Liver (tissue), 3 donors: ENCODE results near the gene SGPP2.

Experiments
- EGR1 ChIP-seq, 2 donors: IDR thresholded peaks; 2 replicates each; pipeline ENCODE4 v1.6.1; 2016 to 2018; ENCODE audit warnings: antibody characterized with exemption in 2 of 2, low read depth in 2 of 2
- FOXA1 ChIP-seq: IDR thresholded peaks from 2 replicates; pipeline ENCODE4 v1.6.1; 2016; ENCODE audit warnings: antibody characterized with exemption
- GABPA ChIP-seq, 2 donors: IDR thresholded peaks in 1 of 2; conservative IDR thresholded peaks in 1 of 2; 2 replicates each; pipeline ENCODE4 v1.6.1; 2016; ENCODE audit warnings: antibody characterized with exemption in 2 of 2, mild to moderate bottlenecking in 1 of 2, moderate library complexity in 1 of 2
- HNF4G ChIP-seq: IDR thresholded peaks from 2 replicates; pipeline ENCODE4 v1.6.1; 2016; ENCODE audit warnings: antibody characterized with exemption
- JUND ChIP-seq, 2 donors: IDR thresholded peaks; 2 replicates each; pipeline ENCODE4 v1.6.1; 2016; ENCODE audit warnings: antibody characterized with exemption in 2 of 2
- RAD21 ChIP-seq, 2 donors: IDR thresholded peaks; 2 replicates each; pipeline ENCODE4 v1.6.1; 2016; ENCODE audit warnings: antibody characterized with exemption in 2 of 2, mild to moderate bottlenecking in 2 of 2
- RXRA ChIP-seq, 2 donors: IDR thresholded peaks; 2 replicates each; pipeline ENCODE4 v1.6.1; 2017 to 2018; ENCODE audit warnings: antibody characterized with exemption in 2 of 2, mild to moderate bottlenecking in 1 of 2
- TAF1 ChIP-seq: conservative IDR thresholded peaks from 2 replicates; pipeline ENCODE4 v1.6.1; 2016; ENCODE audit warnings: antibody characterized with exemption, mild to moderate bottlenecking
- ZBTB33 ChIP-seq: IDR thresholded peaks from 2 replicates; pipeline ENCODE4 v1.6.1; 2016; ENCODE audit warnings: antibody characterized with exemption
- TF ChIP-seq, protein P1 (sequence below): fragments of 150-350 bp; IDR thresholded peaks from 2 replicates; pipeline ENCODE4 v1.5.1; 2017; ENCODE audit warnings: improper control_type of control experiment, low read depth, low read length; ENCODE audit not compliant: missing input control
- TF ChIP-seq, protein P2 (sequence below): IDR thresholded peaks from 2 replicates; pipeline ENCODE4 v1.6.1; 2016; ENCODE audit warnings: antibody characterized with exemption, mild to moderate bottlenecking
- donor health status: healthy.
- donor health status: healthy.

DNA sequence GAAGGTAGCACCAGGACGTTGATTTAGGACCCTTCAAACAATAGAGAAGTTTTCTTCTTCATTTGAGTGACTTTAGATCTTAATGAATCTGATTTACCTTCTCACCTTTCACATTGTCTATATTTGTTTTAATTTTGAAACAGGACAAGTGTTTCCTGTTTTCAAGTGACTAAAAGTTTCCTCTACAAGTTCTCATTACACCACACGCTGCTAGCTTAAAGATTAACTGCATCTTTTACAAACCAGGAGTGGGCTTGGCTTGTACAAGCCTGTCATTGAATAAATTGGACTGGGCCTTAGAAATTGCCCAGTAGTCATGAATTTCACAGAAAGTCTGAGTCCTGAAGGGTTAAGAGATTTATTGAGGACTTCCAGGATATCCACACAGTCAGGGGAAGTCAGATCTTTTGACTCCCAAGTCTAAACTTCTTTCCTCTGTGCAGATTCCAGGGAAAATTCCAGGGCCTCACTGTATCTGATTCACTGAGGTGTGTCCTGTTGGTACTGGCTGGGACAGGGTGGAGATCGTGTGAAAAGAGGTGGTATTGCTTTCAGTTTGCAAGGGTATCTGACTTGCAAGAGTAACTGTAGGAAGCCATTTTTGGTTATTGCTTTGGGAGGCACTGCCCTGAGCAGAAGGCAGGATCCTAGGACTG lies 3.4 kb downstream of the SGPP2 start:
- TF ChIP-seq, protein P1, sequence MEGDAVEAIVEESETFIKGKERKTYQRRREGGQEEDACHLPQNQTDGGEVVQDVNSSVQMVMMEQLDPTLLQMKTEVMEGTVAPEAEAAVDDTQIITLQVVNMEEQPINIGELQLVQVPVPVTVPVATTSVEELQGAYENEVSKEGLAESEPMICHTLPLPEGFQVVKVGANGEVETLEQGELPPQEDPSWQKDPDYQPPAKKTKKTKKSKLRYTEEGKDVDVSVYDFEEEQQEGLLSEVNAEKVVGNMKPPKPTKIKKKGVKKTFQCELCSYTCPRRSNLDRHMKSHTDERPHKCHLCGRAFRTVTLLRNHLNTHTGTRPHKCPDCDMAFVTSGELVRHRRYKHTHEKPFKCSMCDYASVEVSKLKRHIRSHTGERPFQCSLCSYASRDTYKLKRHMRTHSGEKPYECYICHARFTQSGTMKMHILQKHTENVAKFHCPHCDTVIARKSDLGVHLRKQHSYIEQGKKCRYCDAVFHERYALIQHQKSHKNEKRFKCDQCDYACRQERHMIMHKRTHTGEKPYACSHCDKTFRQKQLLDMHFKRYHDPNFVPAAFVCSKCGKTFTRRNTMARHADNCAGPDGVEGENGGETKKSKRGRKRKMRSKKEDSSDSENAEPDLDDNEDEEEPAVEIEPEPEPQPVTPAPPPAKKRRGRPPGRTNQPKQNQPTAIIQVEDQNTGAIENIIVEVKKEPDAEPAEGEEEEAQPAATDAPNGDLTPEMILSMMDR = no peak
- TF ChIP-seq RAD21 (IDR thresholded peaks at IDR 0.05) (no peak), GABPA (IDR thresholded peaks at IDR 0.05 in 1 of 2, conservative IDR thresholded peaks at IDR 0.05 in 1 of 2) (no peak), FOXA1 (no peak), ZBTB33 (no peak), HNF4G (no peak), TAF1 (no peak), RXRA (IDR thresholded peaks at IDR 0.05) (no peak), JUND (IDR thresholded peaks at IDR 0.05) (no peak), EGR1 (IDR thresholded peaks at IDR 0.05; ENCODE audit: low read depth in 2 of 2) (no peak)
- TF ChIP-seq, protein P2, sequence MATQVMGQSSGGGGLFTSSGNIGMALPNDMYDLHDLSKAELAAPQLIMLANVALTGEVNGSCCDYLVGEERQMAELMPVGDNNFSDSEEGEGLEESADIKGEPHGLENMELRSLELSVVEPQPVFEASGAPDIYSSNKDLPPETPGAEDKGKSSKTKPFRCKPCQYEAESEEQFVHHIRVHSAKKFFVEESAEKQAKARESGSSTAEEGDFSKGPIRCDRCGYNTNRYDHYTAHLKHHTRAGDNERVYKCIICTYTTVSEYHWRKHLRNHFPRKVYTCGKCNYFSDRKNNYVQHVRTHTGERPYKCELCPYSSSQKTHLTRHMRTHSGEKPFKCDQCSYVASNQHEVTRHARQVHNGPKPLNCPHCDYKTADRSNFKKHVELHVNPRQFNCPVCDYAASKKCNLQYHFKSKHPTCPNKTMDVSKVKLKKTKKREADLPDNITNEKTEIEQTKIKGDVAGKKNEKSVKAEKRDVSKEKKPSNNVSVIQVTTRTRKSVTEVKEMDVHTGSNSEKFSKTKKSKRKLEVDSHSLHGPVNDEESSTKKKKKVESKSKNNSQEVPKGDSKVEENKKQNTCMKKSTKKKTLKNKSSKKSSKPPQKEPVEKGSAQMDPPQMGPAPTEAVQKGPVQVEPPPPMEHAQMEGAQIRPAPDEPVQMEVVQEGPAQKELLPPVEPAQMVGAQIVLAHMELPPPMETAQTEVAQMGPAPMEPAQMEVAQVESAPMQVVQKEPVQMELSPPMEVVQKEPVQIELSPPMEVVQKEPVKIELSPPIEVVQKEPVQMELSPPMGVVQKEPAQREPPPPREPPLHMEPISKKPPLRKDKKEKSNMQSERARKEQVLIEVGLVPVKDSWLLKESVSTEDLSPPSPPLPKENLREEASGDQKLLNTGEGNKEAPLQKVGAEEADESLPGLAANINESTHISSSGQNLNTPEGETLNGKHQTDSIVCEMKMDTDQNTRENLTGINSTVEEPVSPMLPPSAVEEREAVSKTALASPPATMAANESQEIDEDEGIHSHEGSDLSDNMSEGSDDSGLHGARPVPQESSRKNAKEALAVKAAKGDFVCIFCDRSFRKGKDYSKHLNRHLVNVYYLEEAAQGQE = no peak
